T47D (cell line): ENCODE data around the gene GRK1.

Source experiments
- DNase-seq, 2 experiments: peaks; one replicate each; pipeline versions ENCODE4 v3.0.0 to v3.0.0-alpha.2; 2011 to 2012; ENCODE audit warnings: low read depth in 1 of 2, low spot score in 1 of 2
- JUND ChIP-seq: IDR thresholded peaks from 2 replicates; pipeline ENCODE4 v1.6.1; 2012; ENCODE audit warnings: low read depth
- in situ Hi-C: cut with HindIII; loops from 2 replicates; pipeline ENCODE4 v1.10.0; 2016; ENCODE audit warnings: low sequenced_read_pairs, low pct_unique_long_range_greater_than_20kb

GRK1 gene

DNA sequence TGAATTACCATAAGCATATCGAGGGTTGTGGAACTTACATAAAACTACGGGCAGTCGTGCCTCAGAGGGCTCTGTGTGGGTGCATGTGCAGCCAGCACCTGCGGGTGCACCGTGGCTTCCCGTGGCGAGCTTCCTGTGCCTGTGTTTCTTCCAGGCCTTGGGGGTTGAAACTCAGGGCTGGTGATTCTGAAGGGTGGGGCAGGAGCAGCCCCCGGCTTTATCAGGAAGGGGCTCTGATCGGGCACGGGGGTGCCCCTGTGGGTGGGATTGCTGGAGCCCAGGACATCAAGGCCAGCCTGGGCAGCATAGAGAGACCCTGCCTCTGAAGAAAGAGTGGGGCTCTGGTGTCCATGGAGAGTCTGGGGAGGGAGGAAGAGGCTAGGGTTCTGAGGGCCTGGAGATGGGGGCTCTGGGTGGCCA lies 20.1 kb upstream of the GRK1 start:
- no peak for TF ChIP-seq JUND
- in situ Hi-C loops, result no loop called here
- no peak for DNase-seq

DNA sequence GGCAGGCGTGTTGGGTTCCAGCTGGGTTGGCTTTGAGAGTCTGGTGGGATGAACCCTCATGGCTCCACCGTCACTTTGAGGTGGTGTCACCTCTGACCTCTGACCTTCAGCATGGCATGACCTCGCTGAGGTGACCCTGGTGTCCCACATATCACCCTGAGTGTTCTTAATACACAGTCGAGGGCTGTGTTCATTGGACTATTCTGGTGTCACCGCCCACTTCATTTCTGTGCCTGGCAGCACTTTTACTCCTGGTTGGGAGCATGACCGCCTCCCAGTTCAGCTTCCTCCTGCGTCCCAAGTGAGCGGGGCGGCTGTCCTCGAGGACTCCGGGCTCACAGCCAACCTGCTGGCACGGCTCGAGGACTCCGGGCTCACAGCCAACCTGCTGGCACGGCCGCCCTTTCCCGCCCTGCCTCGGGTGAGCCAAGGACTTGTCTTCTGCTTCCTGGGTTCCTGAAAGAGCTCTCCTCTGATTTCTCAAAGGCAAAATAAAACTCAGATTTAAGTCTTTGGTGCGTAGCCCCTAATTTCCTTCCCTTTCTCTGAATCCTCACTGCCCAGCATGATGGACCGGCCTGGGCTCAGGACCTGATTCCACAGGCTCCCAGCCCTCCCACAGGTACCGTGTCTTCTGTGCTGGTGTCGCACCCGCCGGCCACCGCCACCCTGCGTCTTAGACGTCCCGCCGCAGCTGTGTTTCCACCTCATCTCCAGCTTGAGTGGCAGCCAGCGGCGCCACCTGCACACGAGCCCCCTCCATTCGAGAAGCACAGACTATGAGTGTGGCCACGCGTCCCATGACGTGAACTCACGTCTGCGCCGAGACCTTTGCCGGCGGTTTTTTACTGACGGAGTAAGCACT lies 19.4 kb upstream of the GRK1 start:
- in situ Hi-C loops, result no loop called here
- DNase-seq, result peak in 1 of 2 experiments; percentile 65
- no peak for TF ChIP-seq JUND

GRCh38 chr13:113648216-113648610 lies 18.8 kb upstream of the GRK1 start:
- in situ Hi-C loops, result no loop called here

DNA sequence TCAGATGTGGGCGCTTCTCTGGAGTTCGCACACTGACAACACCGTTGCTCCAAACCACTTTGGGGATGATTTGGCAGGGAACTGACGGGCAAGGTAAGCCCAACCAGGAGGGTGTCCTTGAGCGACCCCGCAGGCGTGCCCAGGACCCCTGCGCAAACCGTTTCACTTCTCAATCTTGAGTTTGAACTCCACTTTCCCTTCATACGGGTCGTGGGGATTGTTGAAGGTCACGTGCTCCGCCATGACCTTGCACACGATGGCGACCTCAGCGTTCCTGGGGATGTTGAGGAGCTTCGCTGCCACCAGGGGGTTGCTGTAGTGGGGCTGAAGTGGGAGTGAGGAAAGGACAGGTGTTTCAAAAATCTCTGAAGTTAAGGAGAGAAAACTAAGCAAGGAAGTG lies 17.8 kb upstream of the GRK1 start:
- in situ Hi-C loops, result no loop called here
- DNase-seq, result no peak
- no peak for TF ChIP-seq JUND

More at GRCh38 chr13:113648216-113648610, 18.8 kb upstream of the GRK1 start:
- no peak for DNase-seq
- no peak for TF ChIP-seq JUND

GRCh38 chr13:113650275-113650674 lies 16.7 kb upstream of the GRK1 start:
- in situ Hi-C loops, result no loop called here
- no peak for DNase-seq
- TF ChIP-seq JUND, result no peak

DNA sequence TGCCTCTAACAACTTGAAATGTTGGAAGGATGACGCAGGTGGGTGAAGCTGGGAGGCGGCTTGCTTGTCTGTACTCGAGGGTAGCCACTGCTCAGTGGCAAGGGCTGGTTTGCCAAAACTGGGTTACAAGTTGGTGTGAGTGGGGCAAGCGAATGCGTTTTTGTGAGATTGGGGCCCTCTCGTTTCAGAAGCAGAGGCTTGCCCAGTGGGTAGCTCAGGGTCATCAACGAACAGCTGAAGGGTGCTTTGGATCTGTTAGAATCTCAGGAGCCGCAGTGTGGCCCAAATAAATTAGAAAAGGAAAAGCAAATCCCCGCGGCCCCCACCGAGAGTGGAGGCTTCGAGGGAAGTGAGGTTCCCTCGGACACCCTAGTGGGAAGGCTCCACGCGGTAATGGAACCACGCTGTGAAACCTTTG lies 16.3 kb upstream of the GRK1 start:
- no peak for DNase-seq
- in situ Hi-C loops, result no loop called here
- TF ChIP-seq JUND, result no peak

DNA sequence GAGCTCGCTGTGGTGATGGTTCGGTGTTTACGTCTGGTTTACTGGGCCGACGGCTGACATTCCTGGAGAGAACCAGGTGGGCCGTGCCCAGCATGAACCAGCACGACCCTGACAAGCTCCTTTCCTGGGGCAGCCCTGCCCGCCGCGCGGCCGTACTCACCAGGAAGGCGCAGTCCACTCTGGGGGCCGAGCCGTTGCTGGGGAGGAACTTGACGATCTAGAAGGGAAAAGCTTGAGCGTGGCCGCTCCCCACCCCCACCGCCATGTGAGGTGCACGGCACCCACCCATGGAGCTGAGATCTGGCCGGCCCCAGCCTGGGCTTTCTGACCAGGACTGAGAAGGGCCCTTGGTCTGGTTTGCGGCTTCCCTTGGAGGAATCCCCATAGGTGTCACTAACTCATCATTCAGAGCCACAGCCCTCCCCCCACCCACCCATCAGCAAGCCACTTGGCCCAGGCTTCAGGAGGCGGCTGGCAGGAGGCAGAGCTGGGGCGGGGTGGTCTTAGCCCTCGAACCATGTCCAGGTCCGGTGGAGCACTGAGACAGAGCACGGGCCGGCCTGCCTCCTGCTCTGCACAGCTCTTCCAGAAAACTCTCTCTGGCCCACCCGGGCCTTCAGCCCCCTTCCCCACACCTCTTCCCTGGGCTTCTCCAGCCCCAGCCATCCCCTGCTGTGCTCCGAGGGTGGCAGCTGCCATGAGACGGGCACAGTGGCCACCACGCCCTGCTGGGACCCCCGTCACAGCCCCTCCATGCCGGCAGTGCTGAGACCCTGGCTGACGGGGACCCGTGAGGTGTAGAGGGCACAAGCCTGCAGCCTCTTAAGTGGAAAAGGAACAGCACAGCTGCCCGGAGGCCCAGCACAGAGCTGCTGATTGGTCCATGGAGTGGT lies 15.3 kb upstream of the GRK1 start:
- in situ Hi-C loops, result no loop called here
- no peak for TF ChIP-seq JUND
- no peak for DNase-seq

GRCh38 chr13:113652404-113653263 lies 14.4 kb upstream of the GRK1 start:
- in situ Hi-C loops, result no loop called here

DNA sequence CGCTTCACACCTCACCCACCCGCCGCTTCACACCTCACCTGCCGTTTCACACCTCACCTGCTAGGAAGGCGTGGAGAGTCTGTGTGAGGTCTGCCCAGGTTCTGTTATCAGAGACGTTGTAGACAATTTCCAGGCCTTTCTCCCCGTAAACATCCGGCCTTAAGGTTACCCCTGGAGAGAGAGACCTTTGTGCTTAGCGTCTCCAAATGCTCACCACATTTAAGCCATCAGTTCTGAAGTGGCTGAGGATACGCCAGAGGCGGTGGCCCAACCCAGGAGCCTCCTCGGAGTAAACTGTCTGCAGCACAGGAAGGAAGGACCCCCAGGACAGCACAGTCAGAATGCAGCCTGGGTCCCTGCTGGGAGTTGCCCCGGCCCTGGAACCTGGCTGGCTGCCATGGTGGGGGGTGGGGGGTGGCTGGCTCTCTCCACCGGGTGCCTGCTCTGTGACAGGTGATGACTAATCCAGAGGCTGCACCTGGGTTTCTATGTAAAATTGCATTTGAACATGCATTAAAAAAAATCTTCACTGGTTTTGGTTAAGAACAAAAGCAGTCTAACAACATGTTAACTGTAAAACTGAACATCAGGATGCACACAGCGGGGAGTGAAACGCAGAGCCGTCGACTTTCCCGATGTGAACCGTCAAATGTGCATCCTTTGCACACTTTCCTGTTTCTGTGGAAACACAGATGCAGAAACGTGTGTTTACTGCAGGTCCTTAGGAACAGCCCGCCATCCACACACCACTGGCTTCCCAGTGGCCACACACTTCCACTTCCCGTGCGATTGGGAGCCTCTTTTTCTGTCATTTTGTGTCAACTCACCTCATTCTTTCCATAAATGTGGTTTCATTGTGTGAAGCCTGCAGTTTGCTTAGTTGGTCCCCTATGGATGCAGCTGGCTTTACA lies 13.5 kb upstream of the GRK1 start:
- in situ Hi-C loops, result no loop called here
- DNase-seq, result no peak
- no peak for TF ChIP-seq JUND

More at GRCh38 chr13:113652404-113653263, 14.4 kb upstream of the GRK1 start:
- DNase-seq, result no peak
- no peak for TF ChIP-seq JUND

GRCh38 chr13:113654175-113654560 lies 12.9 kb upstream of the GRK1 start:
- no peak for TF ChIP-seq JUND
- in situ Hi-C loops, result no loop called here
- DNase-seq, result no peak

DNA sequence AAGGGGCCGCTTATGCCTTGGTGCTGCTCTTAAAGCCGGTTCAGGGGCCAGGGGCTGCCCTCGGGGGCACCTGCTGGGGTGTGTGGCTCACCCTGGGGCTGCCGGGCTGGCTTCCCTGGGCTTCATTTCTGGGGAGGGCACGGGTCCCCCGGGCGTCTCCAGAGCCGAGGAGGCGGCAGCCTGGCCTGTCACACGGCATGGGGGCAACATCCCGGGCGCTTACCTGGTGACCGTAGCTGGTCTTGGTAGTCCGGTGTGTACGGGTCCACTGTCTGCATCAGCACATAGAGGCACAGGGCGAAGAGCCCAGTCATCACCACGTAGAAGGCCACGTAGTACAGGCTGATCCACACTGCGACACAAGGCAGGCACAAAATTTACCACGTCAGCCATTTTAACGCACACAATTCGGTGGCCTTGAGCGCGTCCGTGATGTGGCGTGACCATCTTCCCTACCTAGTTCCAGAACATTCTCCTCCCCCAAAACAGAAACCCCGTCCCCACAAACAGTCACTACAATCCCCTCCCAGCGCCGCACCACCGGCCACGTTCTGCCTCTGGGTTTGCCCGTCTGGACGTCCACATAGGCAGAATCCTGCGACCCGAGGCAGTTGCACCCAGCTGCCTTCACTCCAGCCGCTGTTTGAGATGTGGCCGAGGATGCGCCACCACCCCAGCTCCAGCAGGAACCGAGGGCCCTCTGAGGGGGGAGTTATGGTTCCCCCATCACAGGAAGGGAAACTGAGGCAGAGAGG lies 12.3 kb upstream of the GRK1 start:
- in situ Hi-C loops, result no loop called here
- no peak for DNase-seq
- TF ChIP-seq JUND, result no peak
